Measurements from ENCODE around the gene TNFRSF11A. TPM values are rescaled to one million over a fixed set of nuclear protein-coding genes. Genes with fewer than 3 reads are reported as not detected.

Gene TNFRSF11A
- total RNA-seq, 2 experiments from 2014 or later: 1.7 TPM

- peaks cover 25% of the 10 kb centered on the region for H3K4me1 Mint-ChIP-seq (ENCODE audit: low read depth)
- ChIA-PET CTCF (interaction anchor here (0.6 to 1.5 kb wide), 3 partner anchors 99 to 198 kb away, joined by 3 read pairs; no protein-coding TSS in a partner anchor), POLR2A (no interaction called here)
- TF ChIP-seq, protein P1, sequence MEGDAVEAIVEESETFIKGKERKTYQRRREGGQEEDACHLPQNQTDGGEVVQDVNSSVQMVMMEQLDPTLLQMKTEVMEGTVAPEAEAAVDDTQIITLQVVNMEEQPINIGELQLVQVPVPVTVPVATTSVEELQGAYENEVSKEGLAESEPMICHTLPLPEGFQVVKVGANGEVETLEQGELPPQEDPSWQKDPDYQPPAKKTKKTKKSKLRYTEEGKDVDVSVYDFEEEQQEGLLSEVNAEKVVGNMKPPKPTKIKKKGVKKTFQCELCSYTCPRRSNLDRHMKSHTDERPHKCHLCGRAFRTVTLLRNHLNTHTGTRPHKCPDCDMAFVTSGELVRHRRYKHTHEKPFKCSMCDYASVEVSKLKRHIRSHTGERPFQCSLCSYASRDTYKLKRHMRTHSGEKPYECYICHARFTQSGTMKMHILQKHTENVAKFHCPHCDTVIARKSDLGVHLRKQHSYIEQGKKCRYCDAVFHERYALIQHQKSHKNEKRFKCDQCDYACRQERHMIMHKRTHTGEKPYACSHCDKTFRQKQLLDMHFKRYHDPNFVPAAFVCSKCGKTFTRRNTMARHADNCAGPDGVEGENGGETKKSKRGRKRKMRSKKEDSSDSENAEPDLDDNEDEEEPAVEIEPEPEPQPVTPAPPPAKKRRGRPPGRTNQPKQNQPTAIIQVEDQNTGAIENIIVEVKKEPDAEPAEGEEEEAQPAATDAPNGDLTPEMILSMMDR (IDR thresholded peaks at IDR 0.05): no peak
- Histone ChIP-seq H3K4me1 (ENCODE audit: insufficient read depth, low read length) (peaks cover 23% of the 10 kb centered on the region), H3K27ac (ENCODE audit: low read depth in 1 of 2, low read length in 2 of 2) (no peak overlapping the region), H3K4me3 (ENCODE audit: low read length) (no peak overlapping the region), H3K36me3 (ENCODE audit: insufficient read depth, low read length) (no peaks in the 10 kb centered on the region), H3K27me3 (ENCODE audit: control insufficient read depth in 1 of 2, insufficient read depth in 2 of 2, low read length in 2 of 2) (peaks cover 36% of the 10 kb centered on the region in 2 experiments), H3K9me3 (ENCODE audit: control insufficient read depth in 1 of 2, insufficient read depth in 1 of 2, low read length in 2 of 2) (peaks cover 0 to 13% of the 10 kb centered on the region in 2 experiments)
- H3K4me3 Mint-ChIP-seq: peak overlapping the region; percentile 88
- ATAC-seq (ENCODE audit: poor library complexity) (no peak), DNase-seq (no peak)
- intact Hi-C loops (cut with DNase I, micrococcal nuclease): loop anchor here (2.0 to 5.0 kb wide), 3 partner anchors 197 to 659 kb away; no protein-coding TSS in a partner anchor
- peaks cover 66% of the 10 kb centered on the region for H3K27me3 Mint-ChIP-seq
- H3K27ac Mint-ChIP-seq: no peak overlapping the region
- no peaks in the 10 kb centered on the region for H3K9me3 Mint-ChIP-seq
- no peaks in the 10 kb centered on the region for H3K36me3 Mint-ChIP-seq (ENCODE audit: low read depth)
Observed at GRCh38 chr18:62323483-62324180, 1.5 kb upstream of the TNFRSF11A start.

GRCh38 chr18:62324181-62324828 lies 805 bp upstream of the TNFRSF11A start:
- Histone ChIP-seq H3K27me3 (ENCODE audit: control insufficient read depth in 1 of 2, insufficient read depth in 2 of 2, low read length in 2 of 2) (peaks cover 36 to 42% of the 10 kb centered on the region in 2 experiments), H3K4me3 (ENCODE audit: low read length) (peak overlapping the region; percentile 38), H3K4me1 (ENCODE audit: insufficient read depth, low read length) (peaks cover 27% of the 10 kb centered on the region), H3K9me3 (ENCODE audit: control insufficient read depth in 1 of 2, insufficient read depth in 1 of 2, low read length in 2 of 2) (peaks cover 0 to 13% of the 10 kb centered on the region in 2 experiments), H3K27ac (ENCODE audit: low read depth in 1 of 2, low read length in 2 of 2) (no peak overlapping the region), H3K36me3 (ENCODE audit: insufficient read depth, low read length) (no peaks in the 10 kb centered on the region)
- H3K4me1 Mint-ChIP-seq (ENCODE audit: low read depth): peaks cover 31% of the 10 kb centered on the region
- H3K4me3 Mint-ChIP-seq: peak overlapping the region; percentile 88
- no peak overlapping the region for H3K27ac Mint-ChIP-seq
- DNase-seq (no peak), ATAC-seq (ENCODE audit: poor library complexity) (no peak)
- H3K27me3 Mint-ChIP-seq: peaks cover 73% of the 10 kb centered on the region
- ChIA-PET POLR2A (no interaction called here), CTCF (interaction anchor here (1.1 to 1.5 kb wide), 3 partner anchors 8 to 121 kb away, joined by 3 read pairs; no protein-coding TSS in a partner anchor)
- intact Hi-C loops (cut with DNase I, micrococcal nuclease): loop anchor here (2.0 to 5.0 kb wide), 3 partner anchors 196 to 658 kb away; no protein-coding TSS in a partner anchor
- H3K36me3 Mint-ChIP-seq (ENCODE audit: low read depth): no peaks in the 10 kb centered on the region
- TF ChIP-seq, protein P1 (IDR thresholded peaks at IDR 0.05): no peak
- H3K9me3 Mint-ChIP-seq: no peaks in the 10 kb centered on the region

DNA sequence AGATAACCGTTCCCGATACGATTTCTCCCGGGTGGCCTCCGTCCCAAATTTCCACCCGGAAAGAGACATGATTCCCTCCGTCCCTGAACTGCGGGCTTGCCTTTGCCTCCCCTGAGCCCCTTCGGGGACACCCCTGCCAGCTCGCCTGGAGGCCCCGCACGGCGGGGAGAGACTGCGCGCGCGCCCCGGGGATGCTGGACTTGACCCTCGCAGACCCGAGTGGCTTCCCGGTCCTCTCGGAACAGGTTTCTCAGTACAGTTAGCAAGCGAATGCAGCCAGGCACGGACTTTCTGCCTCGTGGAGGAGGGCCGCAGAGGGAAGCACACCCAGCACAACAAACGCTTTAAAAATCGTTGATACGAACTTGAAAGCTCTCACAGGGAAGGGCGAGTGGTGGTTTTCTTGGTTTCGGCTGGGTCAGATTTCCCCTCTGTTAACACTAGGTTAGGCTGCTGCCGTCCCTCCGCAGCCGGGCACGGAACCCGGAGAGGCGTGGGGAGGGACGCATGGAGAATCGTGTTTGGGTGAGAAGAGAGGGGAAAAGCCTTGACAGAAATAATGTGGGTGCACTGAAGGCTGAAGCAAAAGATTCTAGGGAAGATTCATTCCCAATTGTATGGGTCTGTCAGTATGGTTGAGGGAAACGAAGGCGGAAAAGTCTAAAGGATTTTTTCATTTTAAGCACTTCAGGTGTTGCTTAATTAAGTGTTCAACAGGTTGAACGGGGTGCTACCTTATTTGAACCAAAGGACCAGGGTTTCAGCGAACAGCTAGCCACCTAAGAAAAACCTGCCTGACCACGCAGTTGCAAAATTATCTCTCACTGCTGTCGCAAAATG lies 916 bp downstream of the TNFRSF11A start:
- peak overlapping the region; percentile 61 for H3K4me3 ChIP-seq (ENCODE audit: low read length)
- peaks cover 42% of the 10 kb centered on the region for H3K4me1 Mint-ChIP-seq (ENCODE audit: low read depth)

More for the DNA sequence above, 916 bp downstream of the TNFRSF11A start:
- intact Hi-C loops (cut with DNase I, micrococcal nuclease): loop anchor here (2.0 to 5.0 kb wide), 4 partner anchors 195 to 261 kb away; no protein-coding TSS in a partner anchor
- peaks cover 0 to 13% of the 10 kb centered on the region in 2 experiments for H3K9me3 ChIP-seq (ENCODE audit: control insufficient read depth in 1 of 2, insufficient read depth in 1 of 2, low read length in 2 of 2)
- ATAC-seq (ENCODE audit: poor library complexity) (no peak), DNase-seq (peak in 6 of 14 experiments; percentile 10 to 44 (median 30))
- H3K36me3 ChIP-seq (ENCODE audit: insufficient read depth, low read length): no peaks in the 10 kb centered on the region
- H3K36me3 Mint-ChIP-seq (ENCODE audit: low read depth): no peaks in the 10 kb centered on the region
- H3K4me1 ChIP-seq (ENCODE audit: insufficient read depth, low read length): peaks cover 37% of the 10 kb centered on the region
- no peak overlapping the region for H3K27ac Mint-ChIP-seq
- no peak overlapping the region for H3K27ac ChIP-seq (ENCODE audit: low read depth in 1 of 2, low read length in 2 of 2)
- H3K27me3 ChIP-seq (ENCODE audit: control insufficient read depth in 1 of 2, insufficient read depth in 2 of 2, low read length in 2 of 2): peaks cover 36 to 49% of the 10 kb centered on the region in 2 experiments
- H3K27me3 Mint-ChIP-seq: peaks cover 83% of the 10 kb centered on the region
- H3K9me3 Mint-ChIP-seq: no peaks in the 10 kb centered on the region
- CTCF ChIA-PET: interaction anchor here (1.4 kb wide), 1 partner anchor 9 kb away, joined by 3 read pairs; no protein-coding TSS in a partner anchor
- H3K4me3 Mint-ChIP-seq: peak overlapping the region; percentile 71
- POLR2A ChIA-PET: no interaction called here
- TF ChIP-seq, protein P1 (IDR thresholded peaks at IDR 0.05): no peak

All from CD4-positive, alpha-beta T cell (primary cell).